ENCODE measurements around the gene SNRPA. TPM values are rescaled to one million over a fixed set of nuclear protein-coding genes. Genes with fewer than 3 reads are reported as not detected.
A peak's percentile ranks its signal among the peaks of the same experiment; 100 is the strongest.

The SNRPA gene
- total RNA-seq, 1 experiment from 2014 or later = 134 TPM

DNA sequence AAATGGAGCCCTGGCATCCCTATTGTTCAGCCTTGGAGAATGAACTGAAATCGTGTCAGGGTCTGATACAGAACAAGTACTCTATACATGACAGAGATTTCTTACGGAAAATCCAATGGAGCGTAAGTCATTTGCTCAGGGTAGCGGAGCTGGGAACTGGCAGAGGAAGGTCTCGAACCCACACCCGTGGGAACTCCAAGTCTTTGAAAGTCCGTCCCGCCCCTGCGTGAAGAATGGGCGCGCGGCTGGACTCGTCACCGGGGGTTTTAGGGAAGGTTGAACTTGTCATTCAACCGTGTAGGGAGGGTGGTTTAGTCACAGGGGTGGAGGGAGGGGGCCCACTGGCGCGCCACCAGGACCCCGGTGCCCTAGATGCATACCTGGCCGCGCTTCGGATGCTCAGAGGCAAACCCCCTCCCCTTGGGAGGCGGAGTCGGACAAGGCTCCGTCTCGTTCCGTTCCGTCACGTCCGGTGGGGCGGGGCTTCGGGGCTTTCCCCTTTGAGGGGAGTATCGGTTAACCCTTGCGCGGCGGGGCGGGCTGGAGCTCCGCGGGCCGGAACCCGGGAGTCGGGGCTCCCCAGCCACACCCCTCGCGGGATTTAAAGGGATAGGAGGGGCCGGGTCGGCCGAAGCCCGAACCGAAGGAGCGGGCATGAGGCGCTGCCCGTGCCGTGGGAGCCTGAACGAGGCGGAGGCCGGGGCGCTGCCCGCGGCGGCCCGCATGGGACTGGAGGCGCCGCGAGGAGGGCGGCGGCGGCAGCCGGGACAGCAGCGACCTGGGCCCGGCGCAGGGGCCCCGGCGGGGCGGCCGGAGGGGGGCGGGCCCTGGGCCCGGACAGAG lies 34.3 kb upstream of the SNRPA start, which contains the start of the genes COQ8B and ITPKC:
Gene COQ8B, minus strand, starts transcription at position 405 of the 843 bp plus-strand sequence. CDS start 2,254 bp downstream, outside the sequence.
Gene ITPKC, plus strand, starts transcription at position 631 of the 843 bp plus-strand sequence. Its CDS starts 24 bp downstream, at position 655.
- H3K36me3 ChIP-seq (ENCODE audit: control insufficient read depth, insufficient read depth, low read length) = peaks cover 3% of the 10 kb centered on the region
- Mint-ChIP-seq H3K36me3 (ENCODE audit: insufficient read depth, unreplicated experiment) (peaks cover 67% of the 10 kb centered on the region), H3K4me1 (ENCODE audit: low read depth, unreplicated experiment) (peaks cover 18% of the 10 kb centered on the region), H3K27ac (ENCODE audit: unreplicated experiment) (peak within 1 kb of the TSS; percentile 93), H3K27me3 (ENCODE audit: insufficient read depth, unreplicated experiment) (no peaks in the 10 kb centered on the region), H3K9me3 (ENCODE audit: unreplicated experiment) (no peaks in the 10 kb centered on the region), H3K4me3 (ENCODE audit: unreplicated experiment) (peak within 1 kb of the TSS; percentile 84)
- TSS peak; percentile 79 for BruUV-seq (replicated peaks)
- TF ChIP-seq CTCF (IDR thresholded peaks at IDR 0.05; ENCODE audit: insufficient read depth in 1 of 2, low read depth in 1 of 2, low read length in 1 of 2, severe bottlenecking in 1 of 2, unreplicated experiment in 1 of 2) = no peak
- intact Hi-C loops (cut with micrococcal nuclease; ENCODE audit: unreplicated experiment) = loop anchor here (1.0 to 2.0 kb wide), 3 partner anchors 35 to 82 kb away; partner anchors contain the start of genes EGLN2 and SNRPA
- no peaks in the 10 kb centered on the region for H3K27me3 ChIP-seq (replicated peaks; ENCODE audit: control insufficient read depth, insufficient read depth, low read length)
- H3K4me3 ChIP-seq (ENCODE audit: low read depth, low read length) = peak within 1 kb of the TSS; percentile 71
- CTCF ChIA-PET = interaction anchor here (0.5 to 1.4 kb wide), 2 partner anchors 17 to 53 kb away, joined by 3 to 4 read pairs; no protein-coding TSS in a partner anchor
- H3K9me3 ChIP-seq = no peaks in the 10 kb centered on the region
- H3K4me1 ChIP-seq = peaks cover 6% of the 10 kb centered on the region; the same call in 1 of the 2 replicates
- POLR2A ChIA-PET = interaction anchor here (0.5 to 2.4 kb wide), 20 partner anchors 9 to 509 kb away, joined by 3 to 33 read pairs (median 4); partner anchors contain the start of genes ACTMAP, EGLN2, NUMBL and RAB4B
- peak; percentile 100 for DNase-seq

- peak overlapping the region; percentile 93 for H3K27ac Mint-ChIP-seq (ENCODE audit: unreplicated experiment)
- Histone ChIP-seq H3K4me1 (peaks cover 6% of the 10 kb centered on the region; the same call in 1 of the 2 replicates), H3K36me3 (ENCODE audit: control insufficient read depth, insufficient read depth, low read length) (peaks cover 4% of the 10 kb centered on the region), H3K9me3 (no peaks in the 10 kb centered on the region), H3K4me3 (ENCODE audit: low read depth, low read length) (peak overlapping the region; percentile 71), H3K27me3 (replicated peaks; ENCODE audit: control insufficient read depth, insufficient read depth, low read length) (no peaks in the 10 kb centered on the region)
- POLR2A ChIA-PET = interaction anchor here (0.6 to 2.4 kb wide), 16 partner anchors 8 to 509 kb away, joined by 3 to 33 read pairs (median 4); partner anchors contain the start of genes ACTMAP, EGLN2, NUMBL and RAB4B
- CTCF ChIA-PET = interaction anchor here (0.5 to 1.4 kb wide), 3 partner anchors 16 to 54 kb away, joined by 3 to 4 read pairs (median 3); no protein-coding TSS in a partner anchor
- H3K4me1 Mint-ChIP-seq (ENCODE audit: low read depth, unreplicated experiment) = peaks cover 18% of the 10 kb centered on the region
- BruUV-seq (replicated peaks) = TSS peak; percentile 34
- DNase-seq = peak in 1 of 2 experiments; percentile 66
- no peaks in the 10 kb centered on the region for H3K27me3 Mint-ChIP-seq (ENCODE audit: insufficient read depth, unreplicated experiment)
- TF ChIP-seq CTCF (IDR thresholded peaks at IDR 0.05; ENCODE audit: insufficient read depth in 1 of 2, low read depth in 1 of 2, low read length in 1 of 2, severe bottlenecking in 1 of 2, unreplicated experiment in 1 of 2) = no peak
- peak overlapping the region; percentile 84 for H3K4me3 Mint-ChIP-seq (ENCODE audit: unreplicated experiment)
- peaks cover 73% of the 10 kb centered on the region for H3K36me3 Mint-ChIP-seq (ENCODE audit: insufficient read depth, unreplicated experiment)
- intact Hi-C loops (cut with micrococcal nuclease; ENCODE audit: unreplicated experiment) = loop anchor here (2.0 kb wide), 1 partner anchor 81 kb away; the partner anchor contains the start of gene EGLN2
- H3K9me3 Mint-ChIP-seq (ENCODE audit: unreplicated experiment) = no peaks in the 10 kb centered on the region
Measured at GRCh38 chr19:40717325-40717879, 33.6 kb upstream of the SNRPA start.

Data from Caco-2 (cell line).